H9 (cell line): ENCODE measurements around the gene TRABD. TPM values are rescaled to one million over a fixed set of nuclear protein-coding genes. Genes with fewer than 3 reads are reported as not detected.

Source experiments
- DNase-seq: peaks from one replicate; pipeline ENCODE4 v3.0.0-alpha.2; 2017
- H2AFZ ChIP-seq: one replicate; pipeline ENCODE4 v1.6.1; 2013; ENCODE audit warnings: mild to moderate bottlenecking, low read length, control low read depth, moderate library complexity
- H2AK5ac ChIP-seq: 2 replicates; pipeline ENCODE4 v1.6.1; 2013; ENCODE audit warnings: low read length, control low read depth, mixed read lengths; ENCODE audit not compliant: insufficient read length
- H2BK120ac ChIP-seq: one replicate; pipeline ENCODE4 v1.6.1; 2013; ENCODE audit warnings: low read depth, mild to moderate bottlenecking, low read length, control low read depth, inconsistent platforms; ENCODE audit not compliant: poor library complexity, severe bottlenecking
- H2BK12ac ChIP-seq: 2 replicates; pipeline ENCODE4 v1.6.1; 2013; ENCODE audit warnings: low read length, control low read depth, mixed read lengths, low read depth; ENCODE audit not compliant: insufficient read length
- H2BK15ac ChIP-seq: 2 replicates; pipeline ENCODE4 v1.6.1; 2013; ENCODE audit warnings: low read depth, low read length, control low read depth
- H2BK20ac ChIP-seq: one replicate; pipeline ENCODE4 v1.6.1; 2013; ENCODE audit warnings: low read depth, mild to moderate bottlenecking, low read length, control low read depth, inconsistent platforms; ENCODE audit not compliant: poor library complexity, severe bottlenecking
- H2BK5ac ChIP-seq: 2 replicates; pipeline ENCODE4 v1.6.1; 2013; ENCODE audit warnings: low read length, control low read depth, mixed read lengths; ENCODE audit not compliant: insufficient read length
- H3K14ac ChIP-seq: 2 replicates; pipeline ENCODE4 v1.6.1; 2013; ENCODE audit warnings: low read length, control low read depth; ENCODE audit not compliant: insufficient read depth
- H3K18ac ChIP-seq: 2 replicates; pipeline ENCODE4 v1.6.1; 2013; ENCODE audit warnings: low read depth, mild to moderate bottlenecking, mixed read lengths, low read length, control low read depth; ENCODE audit not compliant: insufficient read length
- H3K23ac ChIP-seq: 2 replicates; pipeline ENCODE4 v1.6.1; 2013; ENCODE audit warnings: low read length, control low read depth, mixed read lengths, low read depth; ENCODE audit not compliant: insufficient read length
- H3K23me2 ChIP-seq: 2 replicates; pipeline ENCODE4 v1.6.1; 2013; ENCODE audit warnings: low read depth, mild to moderate bottlenecking, mixed read lengths, low read length, control low read depth; ENCODE audit not compliant: insufficient read length, poor library complexity, severe bottlenecking
- H3K27ac ChIP-seq: 2 replicates; pipeline ENCODE4 v1.5.1; 2013; ENCODE audit warnings: low read length, control low read depth, mixed read lengths, low read depth; ENCODE audit not compliant: insufficient read length
- H3K27me3 ChIP-seq: 2 replicates; pipeline ENCODE4 v1.6.1; 2013; ENCODE audit warnings: low read length, control low read depth, inconsistent platforms; ENCODE audit not compliant: insufficient read depth
- H3K4ac ChIP-seq: 2 replicates; pipeline ENCODE4 v1.6.1; 2013; ENCODE audit warnings: low read depth, mild to moderate bottlenecking, control low read depth, inconsistent platforms, low read length, moderate library complexity
- H3K4me1 ChIP-seq: 2 replicates; pipeline ENCODE4 v1.6.1; 2013; ENCODE audit warnings: low read length, control low read depth, inconsistent platforms; ENCODE audit not compliant: insufficient read depth
- H3K4me2 ChIP-seq: 2 replicates; pipeline ENCODE4 v1.6.1; 2013; ENCODE audit warnings: low read length, control low read depth, mixed read lengths; ENCODE audit not compliant: insufficient read length, insufficient read depth
- H3K56ac ChIP-seq: 2 replicates; pipeline ENCODE4 v1.6.1; 2013; ENCODE audit warnings: low read depth, mild to moderate bottlenecking, mixed read lengths, low read length, control low read depth; ENCODE audit not compliant: insufficient read length
- H3K79me1 ChIP-seq: 2 replicates; pipeline ENCODE4 v1.6.1; 2013; ENCODE audit warnings: low read depth, mild to moderate bottlenecking, moderate library complexity, low read length, control low read depth, inconsistent platforms; ENCODE audit not compliant: insufficient read depth, poor library complexity, severe bottlenecking
- H3K79me2 ChIP-seq: 2 replicates; pipeline ENCODE4 v1.6.1; 2013; ENCODE audit warnings: low read length, control low read depth, inconsistent platforms; ENCODE audit not compliant: insufficient read depth
- H3K9ac ChIP-seq: 2 replicates; pipeline ENCODE4 v1.6.1; 2013; ENCODE audit warnings: low read length, control low read depth, mixed read lengths; ENCODE audit not compliant: insufficient read length; ENCODE audit errors: extremely low read depth
- H3K9me3 ChIP-seq: one replicate; pipeline ENCODE4 v1.6.1; 2013; ENCODE audit warnings: low read depth, low read length, inconsistent platforms; ENCODE audit not compliant: control insufficient read depth
- H3T11ph ChIP-seq: one replicate; pipeline ENCODE4 v1.6.1; 2013; ENCODE audit warnings: mild to moderate bottlenecking, low read length, control low read depth, inconsistent platforms
- H4K20me1 ChIP-seq: one replicate; pipeline ENCODE4 v1.6.1; 2013; ENCODE audit not compliant: control insufficient read depth, insufficient read length, insufficient read depth
- H4K5ac ChIP-seq: 2 replicates; pipeline ENCODE4 v1.6.1; 2013; ENCODE audit warnings: low read depth, mild to moderate bottlenecking, mixed read lengths, low read length, control low read depth; ENCODE audit not compliant: insufficient read length
- H4K8ac ChIP-seq: replicated peaks from 2 replicates; pipeline ENCODE4 v1.6.1; 2013; ENCODE audit warnings: low read length, control low read depth, mixed read lengths, low read depth; ENCODE audit not compliant: insufficient read length
- H4K91ac ChIP-seq: 2 replicates; pipeline ENCODE4 v1.6.1; 2013; ENCODE audit warnings: low read depth, mild to moderate bottlenecking, moderate library complexity, mixed read lengths, low read length, control low read depth; ENCODE audit not compliant: insufficient read length
- H3K27ac Mint-ChIP-seq, 3 experiments: 2 replicates in 2 of 3; 3 replicates in 1 of 3; pipeline ENCODE4 v1.8.0; 2020 to 2021; ENCODE audit warnings: mixed read lengths in 3 of 3, mild to moderate bottlenecking in 1 of 3, moderate library complexity in 1 of 3
- H3K27me3 Mint-ChIP-seq: 2 replicates; pipeline ENCODE4 v1.8.0; 2021; ENCODE audit warnings: low read depth, mild to moderate bottlenecking, moderate library complexity, mixed read lengths
- H3K36me3 Mint-ChIP-seq, 3 experiments: 2 replicates in 2 of 3; 3 replicates in 1 of 3; pipeline ENCODE4 v1.8.0; 2020 to 2021; ENCODE audit warnings: low read depth in 3 of 3, mixed read lengths in 3 of 3; ENCODE audit not compliant: insufficient read depth in 1 of 3
- H3K4me1 Mint-ChIP-seq, 2 experiments: 2 replicates each; pipeline ENCODE4 v1.8.0; 2020; ENCODE audit warnings: mixed read lengths in 2 of 2
- H3K4me3 Mint-ChIP-seq, 2 experiments: 2 replicates in 1 of 2; 3 replicates in 1 of 2; pipeline ENCODE4 v1.8.0; 2020 to 2021; ENCODE audit warnings: mild to moderate bottlenecking in 2 of 2, mixed read lengths in 2 of 2, moderate library complexity in 1 of 2
- H3K9me3 Mint-ChIP-seq, 2 experiments: 2 replicates in 1 of 2; 3 replicates in 1 of 2; pipeline ENCODE4 v1.8.0; 2020; ENCODE audit warnings: mild to moderate bottlenecking in 2 of 2, mixed read lengths in 2 of 2, moderate library complexity in 1 of 2
- WGBS: extraction: QIAGEN DNeasy Blood & Tissue Kit; methylation state at CpG from one replicate; pipeline ENCODE4 v1.1.7; 2013; ENCODE audit warnings: missing lambda C conversion rate, low lambda C conversion rate, mixed read lengths; ENCODE audit not compliant: insufficient read length; ENCODE audit errors: extremely low coverage; 5-methylcytosine and 5-hydroxymethylcytosine counted together
- total RNA-seq: library from RNA; stranded (reverse); gene quantifications from 2 replicates; pipeline ENCODE4 v1.2.1, GENCODE V29; 2021
- TF ChIP-seq, protein P1 (sequence below): fragments of 200-600 bp; sonication (generic); conservative IDR thresholded peaks from 3 replicates; pipeline ENCODE4 v1.8.0; 2021; ENCODE audit warnings: antibody characterized with exemption, mild to moderate bottlenecking

TRABD gene
- total RNA-seq, 1 experiment from 2014 or later, result 47.8 TPM

DNA sequence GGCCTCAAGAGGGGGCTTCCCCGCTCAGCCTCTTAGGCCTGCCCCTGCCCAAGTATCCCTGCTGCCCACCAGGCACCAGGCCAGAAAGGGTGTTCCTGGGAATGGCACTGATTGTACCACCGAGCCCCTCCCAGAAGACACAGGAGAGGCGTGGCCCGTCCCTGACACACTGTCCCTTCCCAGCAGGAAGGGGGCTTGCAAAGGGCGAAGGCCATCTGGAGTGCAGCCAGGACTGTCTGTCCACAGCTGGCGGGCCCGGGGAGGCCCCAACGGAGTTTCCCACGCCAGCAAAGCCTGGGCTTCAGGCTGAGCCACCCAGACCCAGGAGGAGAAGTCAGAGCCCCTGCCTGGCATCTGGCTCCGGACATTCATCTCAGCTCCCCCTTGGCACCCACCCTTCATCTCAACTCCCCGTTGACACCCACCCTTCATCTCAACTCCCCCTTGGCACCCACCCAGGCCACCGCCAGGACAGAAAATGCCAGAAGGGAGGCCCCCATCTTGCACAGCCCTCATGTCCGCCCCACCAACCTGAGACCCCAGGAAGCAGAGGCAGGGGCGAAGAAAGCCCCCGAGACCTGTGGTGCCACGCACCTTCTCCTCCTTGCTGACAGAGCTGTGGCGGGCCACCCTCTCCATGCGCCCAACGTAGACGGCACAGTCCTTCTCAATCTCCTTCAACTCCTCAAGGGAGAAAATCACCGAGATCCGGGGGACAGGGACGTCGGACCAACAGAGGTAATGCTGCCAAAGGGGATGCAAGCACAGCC is 39.7 kb downstream of the TRABD start:
- Histone ChIP-seq H2BK15ac (no peak overlapping the region), H4K91ac (no peak overlapping the region), H2AK5ac (no peak overlapping the region), H3T11ph (no peak overlapping the region), H2BK5ac (no peak overlapping the region), H2BK120ac (no peak overlapping the region), H4K8ac (no peak overlapping the region), H3K27ac (no peak overlapping the region), H3K79me1 (no peaks in the 10 kb centered on the region), H4K20me1 (no peaks in the 10 kb centered on the region), H3K9ac (no peak overlapping the region), H2BK12ac (no peak overlapping the region), H3K18ac (no peak overlapping the region), H3K4ac (no peak overlapping the region), H2AFZ (no peak overlapping the region), H2BK20ac (no peak overlapping the region), H3K56ac (no peak overlapping the region), H3K23ac (no peak overlapping the region), H3K79me2 (no peaks in the 10 kb centered on the region), H3K27me3 (no peaks in the 10 kb centered on the region), H3K9me3 (no peaks in the 10 kb centered on the region), H4K5ac (no peak overlapping the region), H3K23me2 (no peaks in the 10 kb centered on the region), H3K4me2 (no peak overlapping the region), H3K4me1 (no peaks in the 10 kb centered on the region), H3K14ac (no peak overlapping the region)
- no peaks in the 10 kb centered on the region for H3K4me1 Mint-ChIP-seq
- no CpG with 5 or more reads among the region's 24 CpGs for WGBS
- H3K27me3 Mint-ChIP-seq, result no peaks in the 10 kb centered on the region
- no peak for DNase-seq
- H3K9me3 Mint-ChIP-seq, result peaks cover 0 to 2% of the 10 kb centered on the region in 2 experiments; a peak in 1 of 5 replicates
- no peak overlapping the region for H3K4me3 Mint-ChIP-seq
- H3K27ac Mint-ChIP-seq, result no peak overlapping the region; a peak in 1 of 7 replicates
- TF ChIP-seq, protein P1, sequence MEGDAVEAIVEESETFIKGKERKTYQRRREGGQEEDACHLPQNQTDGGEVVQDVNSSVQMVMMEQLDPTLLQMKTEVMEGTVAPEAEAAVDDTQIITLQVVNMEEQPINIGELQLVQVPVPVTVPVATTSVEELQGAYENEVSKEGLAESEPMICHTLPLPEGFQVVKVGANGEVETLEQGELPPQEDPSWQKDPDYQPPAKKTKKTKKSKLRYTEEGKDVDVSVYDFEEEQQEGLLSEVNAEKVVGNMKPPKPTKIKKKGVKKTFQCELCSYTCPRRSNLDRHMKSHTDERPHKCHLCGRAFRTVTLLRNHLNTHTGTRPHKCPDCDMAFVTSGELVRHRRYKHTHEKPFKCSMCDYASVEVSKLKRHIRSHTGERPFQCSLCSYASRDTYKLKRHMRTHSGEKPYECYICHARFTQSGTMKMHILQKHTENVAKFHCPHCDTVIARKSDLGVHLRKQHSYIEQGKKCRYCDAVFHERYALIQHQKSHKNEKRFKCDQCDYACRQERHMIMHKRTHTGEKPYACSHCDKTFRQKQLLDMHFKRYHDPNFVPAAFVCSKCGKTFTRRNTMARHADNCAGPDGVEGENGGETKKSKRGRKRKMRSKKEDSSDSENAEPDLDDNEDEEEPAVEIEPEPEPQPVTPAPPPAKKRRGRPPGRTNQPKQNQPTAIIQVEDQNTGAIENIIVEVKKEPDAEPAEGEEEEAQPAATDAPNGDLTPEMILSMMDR, result no peak
- H3K36me3 Mint-ChIP-seq, result peaks cover 20 to 49% (median 35%) of the 10 kb centered on the region in 3 experiments
